IMR-90 (cell line): ENCODE results near the gene ST7. TPM values are rescaled to one million over a fixed set of nuclear protein-coding genes. Genes with fewer than 3 reads are reported as not detected.

ENCODE experiments used
- ATAC-seq: fragments of 200-7000 bp; cut with Tn5 transposase; 2 replicates; pipeline ENCODE4 v1.9.1; 2020; ENCODE audit warnings: low read depth, mild to moderate bottlenecking, moderate library complexity
- BruUV-seq: library from RNA; stranded (reverse); fragments of 400-500 nt; replicated peaks from 2 replicates; lab custom pipeline; 2021; lab: Mats Ljungman, UMichigan
- CTCF ChIA-PET: fragments of 300-600 bp; formaldehyde crosslinking; extraction: SDS; loops from one replicate; lab custom pipeline; 2021; ENCODE audit warnings: antibody characterized with exemption; lab: Yijun Ruan, JAX
- POLR2A ChIA-PET: fragments of 300-600 bp; sonication (Branson Sonifier 250); formaldehyde crosslinking; loops from one replicate; lab custom pipeline; 2022; ENCODE audit warnings: antibody characterized with exemption; ENCODE audit not compliant: unreplicated experiment; lab: Charles Lee
- DNase-seq: peaks from one replicate; pipeline ENCODE4 v3.0.0; 2013
- H2AFZ ChIP-seq: replicated peaks from 2 replicates; pipeline ENCODE3; 2013; ENCODE audit warnings: low read length, mild to moderate bottlenecking; ENCODE audit not compliant: poor library complexity
- H2AK5ac ChIP-seq: 2 replicates; pipeline ENCODE4 v1.6.1; 2013; ENCODE audit warnings: low read depth, low read length, inconsistent platforms
- H2AK9ac ChIP-seq: replicated peaks from 2 replicates; pipeline ENCODE3; 2013; ENCODE audit warnings: mild to moderate bottlenecking, low read depth, low read length, moderate library complexity; ENCODE audit not compliant: poor library complexity
- H2BK120ac ChIP-seq: 2 replicates; pipeline ENCODE4 v1.6.1; 2013; ENCODE audit warnings: low read depth, low read length, inconsistent platforms
- H2BK15ac ChIP-seq: 3 replicates; pipeline ENCODE4 v1.6.1; 2013; ENCODE audit warnings: low read depth, low read length, inconsistent platforms
- H2BK20ac ChIP-seq: 2 replicates; pipeline ENCODE4 v1.6.1; 2013; ENCODE audit warnings: low read depth, mild to moderate bottlenecking, inconsistent platforms, low read length, moderate library complexity
- H2BK5ac ChIP-seq: 2 replicates; pipeline ENCODE4 v1.6.1; 2013; ENCODE audit warnings: mild to moderate bottlenecking, low read depth, low read length, inconsistent platforms; ENCODE audit not compliant: poor library complexity, severe bottlenecking
- H3K14ac ChIP-seq: replicated peaks from 2 replicates; pipeline ENCODE4 v1.6.1; 2013; ENCODE audit warnings: low read depth, low read length, inconsistent platforms
- H3K18ac ChIP-seq: 2 replicates; pipeline ENCODE4 v1.6.1; 2013; ENCODE audit warnings: low read depth, low read length, control low read depth
- H3K23ac ChIP-seq: 2 replicates; pipeline ENCODE4 v1.6.1; 2013; ENCODE audit warnings: low read depth, low read length, inconsistent platforms
- H3K27ac ChIP-seq: 2 replicates; pipeline ENCODE4 v1.5.1; 2013; ENCODE audit warnings: mild to moderate bottlenecking, control low read depth, low read length; ENCODE audit not compliant: insufficient read depth
- H3K27me3 ChIP-seq: 2 replicates; pipeline ENCODE4 v1.6.1; 2013; ENCODE audit warnings: low read length; ENCODE audit not compliant: control insufficient read depth, insufficient read depth
- H3K36me3 ChIP-seq: 2 replicates; pipeline ENCODE4 v1.6.1; 2013; ENCODE audit warnings: low read length, mixed read lengths; ENCODE audit not compliant: control insufficient read depth, insufficient read depth
- H3K4ac ChIP-seq: 2 replicates; pipeline ENCODE4 v1.6.1; 2013; ENCODE audit warnings: low read depth, low read length, inconsistent platforms
- H3K4me1 ChIP-seq: 2 replicates; pipeline ENCODE4 v1.6.1; 2013; ENCODE audit warnings: low read length, mixed read lengths; ENCODE audit not compliant: control insufficient read depth, insufficient read depth
- H3K4me2 ChIP-seq: 2 replicates; pipeline ENCODE4 v1.6.1; 2013; ENCODE audit warnings: low read depth, mild to moderate bottlenecking, control low read depth, low read length, moderate library complexity
- H3K4me3 ChIP-seq: 2 replicates; pipeline ENCODE4 v1.5.1; 2013; ENCODE audit warnings: low read depth, mild to moderate bottlenecking, control low read depth, low read length, moderate library complexity; ENCODE audit not compliant: insufficient read depth
- H3K56ac ChIP-seq: 2 replicates; pipeline ENCODE4 v1.6.1; 2013; ENCODE audit warnings: low read length, inconsistent platforms; ENCODE audit not compliant: insufficient read depth; ENCODE audit errors: extremely low read depth
- H3K79me1 ChIP-seq, 2 experiments: 2 replicates each; pipeline ENCODE4 v1.6.1; 2013; ENCODE audit warnings: low read length in 2 of 2, inconsistent platforms in 1 of 2, low read depth in 1 of 2
- H3K9ac ChIP-seq: 2 replicates; pipeline ENCODE4 v1.6.1; 2013; ENCODE audit warnings: low read depth, low read length, control low read depth
- H3K9me1 ChIP-seq: 2 replicates; pipeline ENCODE4 v1.6.1; 2013; ENCODE audit warnings: low read length, inconsistent platforms; ENCODE audit not compliant: insufficient read depth
- H3K9me3 ChIP-seq: 2 replicates; pipeline ENCODE4 v1.6.1; 2013; ENCODE audit warnings: low read length; ENCODE audit not compliant: control insufficient read depth, insufficient read depth
- H4K20me1 ChIP-seq: 2 replicates; pipeline ENCODE4 v1.6.1; 2013; ENCODE audit warnings: low read length, inconsistent platforms; ENCODE audit not compliant: insufficient read depth
- H4K5ac ChIP-seq: 2 replicates; pipeline ENCODE4 v1.6.1; 2013; ENCODE audit warnings: mild to moderate bottlenecking, low read depth, low read length, control low read depth
- H4K8ac ChIP-seq, 2 experiments: 2 replicates each; pipeline ENCODE4 v1.6.1; 2013; ENCODE audit warnings: low read depth in 2 of 2, low read length in 2 of 2, control low read depth in 1 of 2, inconsistent platforms in 1 of 2
- H4K91ac ChIP-seq: 2 replicates; pipeline ENCODE4 v1.6.1; 2013; ENCODE audit warnings: low read depth, low read length, inconsistent platforms; ENCODE audit not compliant: insufficient read depth
- BHLHE40 ChIP-seq: fragments of 150-350 bp; IDR thresholded peaks from 2 replicates; pipeline ENCODE4 v1.6.1; 2016; ENCODE audit warnings: mild to moderate bottlenecking, low read depth, low read length
- CHD1 ChIP-seq: IDR thresholded peaks from 2 replicates; pipeline ENCODE4 v1.6.1; 2012; ENCODE audit warnings: low read depth, low read length, improper control_type of control experiment
- FOS ChIP-seq: fragments of 150-350 bp; IDR thresholded peaks from 2 replicates; pipeline ENCODE4 v1.6.1; 2016; ENCODE audit warnings: low read depth, low read length
- MAZ ChIP-seq: IDR thresholded peaks from 2 replicates; pipeline ENCODE4 v1.6.1; 2012; ENCODE audit warnings: low read depth, mild to moderate bottlenecking, low read length, improper control_type of control experiment, moderate library complexity, borderline replicate concordance
- NFE2L2 ChIP-seq: fragments of 150-350 bp; IDR thresholded peaks from 2 replicates; pipeline ENCODE4 v1.6.1; 2016; ENCODE audit warnings: low read depth, mild to moderate bottlenecking, low read length
- RFX5 ChIP-seq: IDR thresholded peaks from 2 replicates; pipeline ENCODE4 v1.8.0; 2012; ENCODE audit warnings: low read depth, mild to moderate bottlenecking, low read length, moderate library complexity
- WGBS, 2 experiments: methylation state at CpG; one replicate each; pipeline versions ENCODE4 v1.1.5 to v1.1.7; 2013; ENCODE audit warnings: missing lambda C conversion rate in 2 of 2; ENCODE audit not compliant: insufficient read length in 1 of 2; ENCODE audit errors: extremely low coverage in 2 of 2; 5-methylcytosine and 5-hydroxymethylcytosine counted together
- dilution Hi-C: fragments of 300-500 bp; cut with HindIII; formaldehyde crosslinking; loops from one replicate; pipeline ENCODE4 v1.14.3; 2018; ENCODE audit warnings: low sequenced_read_pairs; ENCODE audit not compliant: unreplicated experiment
- in situ Hi-C: fragments of 300-500 bp; cut with MboI; formaldehyde crosslinking; loops from 3 replicates; pipeline ENCODE4 v1.14.3; 2019; ENCODE audit warnings: low sequenced_read_pairs, inconsistent platforms, mixed read lengths
- intact Hi-C: fragments of 100-400 bp; cut with micrococcal nuclease; formaldehyde crosslinking; loops from 2 replicates; pipeline ENCODE4 v1.10.0; 2022
- polyA plus RNA-seq, 3 experiments: library from polyadenylated mRNA; depleted of rRNA; stranded (reverse); fragments of >200 nt; gene quantifications; 2 replicates each; pipeline ENCODE4 v1.2.3, GENCODE V29; 2012; ENCODE audit warnings: low replicate concordance in 1 of 3
- total RNA-seq: library from RNA; depleted of rRNA; stranded (reverse); fragments of >200 nt; gene quantifications from 2 replicates; pipeline ENCODE4 v1.2.3, GENCODE V29; 2012

ST7 gene
- total and polyA plus RNA-seq, 2 of the 4 experiments (the other 2 are of a cell fraction): 18.6 to 26.0 TPM

GRCh38 chr7:117085275-117085674, 132.0 kb downstream of the ST7 start:
- WGBS, 2 experiments: no CpG with 5 or more reads among the region's 3 CpGs
- Histone ChIP-seq H3K4me1 (peaks cover 5% of the 10 kb centered on the region; the same call in 1 of the 2 replicates), H2AK5ac (no peak overlapping the region), H2BK120ac (no peak overlapping the region), H3K4me2 (peak overlapping the region; percentile 40; the same call in 1 of the 2 replicates), H3K36me3 (no peaks in the 10 kb centered on the region), H2BK5ac (no peak overlapping the region), H3K4me3 (no peak overlapping the region), H3K9me3 (no peaks in the 10 kb centered on the region), H3K27me3 (no peaks in the 10 kb centered on the region), H4K91ac (no peak overlapping the region), H3K18ac (peak overlapping the region; percentile 12; the same call in 1 of the 2 replicates), H4K5ac (no peak overlapping the region), H3K79me1 (peaks cover 24 to 28% of the 10 kb centered on the region in 2 experiments), H3K56ac (no peak overlapping the region), H4K8ac (no peak overlapping the region), H2BK15ac (no peak overlapping the region), H3K27ac (no peak overlapping the region), H3K4ac (no peak overlapping the region), H3K9ac (no peak overlapping the region), H3K9me1 (0 out of 2 replicates have a peak, but pooled peaks cover 5% of the 10 kb centered on the region), H3K14ac (no peak overlapping the region; the same call in 1 of the 2 replicates), H4K20me1 (peaks cover 3% of the 10 kb centered on the region; the same call in 1 of the 2 replicates), H2AK9ac (no peak overlapping the region), H2AFZ (no peak overlapping the region), H3K23ac (no peak overlapping the region), H2BK20ac (no peak overlapping the region)
- CTCF ChIA-PET: no interaction called here
- in situ Hi-C loops: no loop called here
- POLR2A ChIA-PET: no interaction called here
- intact Hi-C loops: no loop called here
- no peak for ATAC-seq
- no peak for TF ChIP-seq MAZ
- TF ChIP-seq BHLHE40: no peak
- TF ChIP-seq CHD1: no peak
- no peak for TF ChIP-seq RFX5
- TF ChIP-seq NFE2L2: no peak
- TF ChIP-seq FOS: no peak
- dilution Hi-C loops: no loop called here
- DNase-seq: no peak
- BruUV-seq: no TSS peak
